Thoracic aorta (tissue), 2 donors: ENCODE data around the gene SSR1. TPM values are rescaled to one million over a fixed set of nuclear protein-coding genes. Genes with fewer than 3 reads are reported as not detected.

Experiments
- ATAC-seq: fragments of 150-250 bp; one replicate; pipeline ENCODE4 v1.8.0; 2017; ENCODE audit warnings: low read depth; ENCODE audit not compliant: insufficient number of reproducible peaks, low FRiP score
- DNase-seq: peaks from one replicate; pipeline ENCODE4 v3.0.0-alpha.2; 2020; ENCODE audit warnings: low spot score
- H3K27ac ChIP-seq, 2 donors: fragments of 200-600 bp; sonication (generic); 1 replicate in 1 of 2; 2 replicates in 1 of 2; pipeline ENCODE4 v1.5.1; 2016; ENCODE audit warnings: mild to moderate bottlenecking in 2 of 2, moderate library complexity in 2 of 2
- H3K27me3 ChIP-seq: fragments of 200-600 bp; sonication (generic); replicated peaks from 2 replicates; pipeline ENCODE4 v1.6.0; 2016; ENCODE audit warnings: mild to moderate bottlenecking; ENCODE audit not compliant: insufficient read depth
- H3K36me3 ChIP-seq: fragments of 200-600 bp; sonication (generic); one replicate; pipeline ENCODE4 v1.5.1; 2016
- H3K4me1 ChIP-seq, 2 donors: fragments of 200-600 bp; sonication (generic); 1 replicate in 1 of 2; 2 replicates in 1 of 2; pipeline versions ENCODE4 v1.5.1 to v1.6.0; 2016; ENCODE audit warnings: low read depth in 2 of 2, mild to moderate bottlenecking in 1 of 2; ENCODE audit not compliant: control insufficient read depth in 1 of 2
- H3K4me3 ChIP-seq: fragments of 200-600 bp; sonication (generic); 2 replicates; pipeline ENCODE4 v1.5.1; 2016; ENCODE audit warnings: mild to moderate bottlenecking
- H3K9me3 ChIP-seq: fragments of 200-600 bp; sonication (generic); 2 replicates; pipeline ENCODE4 v1.5.1; 2016
- total RNA-seq, 2 donors: library from RNA; depleted of rRNA; stranded (reverse); fragments of >200 nt; gene quantifications; one replicate each; pipeline versions ENCODE4 v1.1.0 to v1.2.3, GENCODE V29; 2016
- TF ChIP-seq, protein P1 (sequence below): fragments of 200-600 bp; sonication (generic); IDR thresholded peaks from one replicate; pipeline ENCODE4 v1.5.1; 2019; ENCODE audit warnings: antibody characterized with exemption

Gene SSR1
- total RNA-seq, 2 donors from 2014 or later: 56.6 to 59.4 TPM

- DNase-seq (no peak), ATAC-seq (no peak)
- TF ChIP-seq, protein P1, sequence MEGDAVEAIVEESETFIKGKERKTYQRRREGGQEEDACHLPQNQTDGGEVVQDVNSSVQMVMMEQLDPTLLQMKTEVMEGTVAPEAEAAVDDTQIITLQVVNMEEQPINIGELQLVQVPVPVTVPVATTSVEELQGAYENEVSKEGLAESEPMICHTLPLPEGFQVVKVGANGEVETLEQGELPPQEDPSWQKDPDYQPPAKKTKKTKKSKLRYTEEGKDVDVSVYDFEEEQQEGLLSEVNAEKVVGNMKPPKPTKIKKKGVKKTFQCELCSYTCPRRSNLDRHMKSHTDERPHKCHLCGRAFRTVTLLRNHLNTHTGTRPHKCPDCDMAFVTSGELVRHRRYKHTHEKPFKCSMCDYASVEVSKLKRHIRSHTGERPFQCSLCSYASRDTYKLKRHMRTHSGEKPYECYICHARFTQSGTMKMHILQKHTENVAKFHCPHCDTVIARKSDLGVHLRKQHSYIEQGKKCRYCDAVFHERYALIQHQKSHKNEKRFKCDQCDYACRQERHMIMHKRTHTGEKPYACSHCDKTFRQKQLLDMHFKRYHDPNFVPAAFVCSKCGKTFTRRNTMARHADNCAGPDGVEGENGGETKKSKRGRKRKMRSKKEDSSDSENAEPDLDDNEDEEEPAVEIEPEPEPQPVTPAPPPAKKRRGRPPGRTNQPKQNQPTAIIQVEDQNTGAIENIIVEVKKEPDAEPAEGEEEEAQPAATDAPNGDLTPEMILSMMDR: no peak
- peaks cover 0 to under 1% of the 10 kb centered on the region in 2 donors for H3K4me1 ChIP-seq
- H3K4me3 ChIP-seq: no peak overlapping the region
- H3K27ac ChIP-seq: peak overlapping the region in 1 of 2 donors; percentile 49
- H3K9me3 ChIP-seq: peaks cover 8% of the 10 kb centered on the region
- H3K27me3 ChIP-seq: no peaks in the 10 kb centered on the region
- H3K36me3 ChIP-seq: peaks cover 11% of the 10 kb centered on the region
Observed at GRCh38 chr6:7254980-7255835, 57.8 kb downstream of the SSR1 start.

DNA sequence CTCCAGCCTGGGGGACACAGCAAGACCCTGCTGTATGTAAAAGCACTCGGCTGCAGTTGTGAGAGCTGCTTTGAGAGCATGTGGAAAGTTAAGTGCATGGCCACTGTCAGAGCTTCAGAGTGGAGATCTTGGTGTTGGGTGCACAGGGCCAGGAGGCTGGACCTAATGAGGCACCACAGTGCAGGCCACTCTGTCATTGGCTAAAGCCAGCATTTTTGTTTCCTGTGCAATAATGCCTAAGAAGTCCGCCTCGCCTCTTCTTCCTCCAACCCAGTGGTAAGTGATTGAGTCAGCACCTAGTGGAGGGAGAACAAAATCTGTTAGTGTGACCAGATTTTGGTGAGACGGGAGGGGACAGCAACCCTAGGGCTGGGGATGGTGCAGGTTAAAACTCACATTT is 60.6 kb downstream of the SSR1 start:
- DNase-seq: no peak
- no peak for ATAC-seq
- peaks cover 8% of the 10 kb centered on the region for H3K9me3 ChIP-seq
- TF ChIP-seq, protein P1: no peak
- no peak overlapping the region for H3K27ac ChIP-seq
- H3K4me1 ChIP-seq: no peaks in the 10 kb centered on the region
- H3K27me3 ChIP-seq: no peaks in the 10 kb centered on the region
- H3K4me3 ChIP-seq: no peak overlapping the region
- H3K36me3 ChIP-seq: peaks cover 32% of the 10 kb centered on the region

GRCh38 chr6:7251646-7252260 is 61.2 kb downstream of the SSR1 start:
- TF ChIP-seq, protein P1: no peak
- no peak overlapping the region for H3K27ac ChIP-seq
- H3K4me1 ChIP-seq: no peaks in the 10 kb centered on the region
- no peaks in the 10 kb centered on the region for H3K27me3 ChIP-seq
- DNase-seq (no peak), ATAC-seq (no peak)
- no peak overlapping the region for H3K4me3 ChIP-seq
- peaks cover 38% of the 10 kb centered on the region for H3K36me3 ChIP-seq
- peaks cover 8% of the 10 kb centered on the region for H3K9me3 ChIP-seq

DNA sequence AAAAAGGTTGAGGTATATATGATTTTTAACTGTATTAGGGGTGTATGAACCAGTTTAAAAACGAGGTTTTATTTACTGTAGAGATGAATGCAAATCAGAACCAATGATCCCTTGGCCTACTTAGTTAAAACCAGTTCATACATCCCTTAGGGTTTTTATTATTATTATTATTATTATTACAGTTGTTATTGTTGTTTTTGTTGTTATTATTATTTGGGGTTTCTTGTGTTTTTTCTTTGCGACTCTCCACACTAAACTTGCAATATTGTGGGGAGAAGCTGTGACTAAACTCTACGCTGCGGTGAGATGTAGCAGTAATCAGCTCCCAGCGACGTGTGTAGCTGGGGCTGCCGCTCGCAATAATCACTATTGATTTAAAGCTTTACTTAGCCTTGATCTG is 62.2 kb downstream of the SSR1 start:
- H3K4me3 ChIP-seq: no peak overlapping the region
- H3K9me3 ChIP-seq: peaks cover 4% of the 10 kb centered on the region
- DNase-seq (no peak), ATAC-seq (no peak)
- no peaks in the 10 kb centered on the region for H3K4me1 ChIP-seq
- H3K27ac ChIP-seq: no peak overlapping the region
- peaks cover 48% of the 10 kb centered on the region for H3K36me3 ChIP-seq
- TF ChIP-seq, protein P1: no peak
- no peaks in the 10 kb centered on the region for H3K27me3 ChIP-seq

DNA sequence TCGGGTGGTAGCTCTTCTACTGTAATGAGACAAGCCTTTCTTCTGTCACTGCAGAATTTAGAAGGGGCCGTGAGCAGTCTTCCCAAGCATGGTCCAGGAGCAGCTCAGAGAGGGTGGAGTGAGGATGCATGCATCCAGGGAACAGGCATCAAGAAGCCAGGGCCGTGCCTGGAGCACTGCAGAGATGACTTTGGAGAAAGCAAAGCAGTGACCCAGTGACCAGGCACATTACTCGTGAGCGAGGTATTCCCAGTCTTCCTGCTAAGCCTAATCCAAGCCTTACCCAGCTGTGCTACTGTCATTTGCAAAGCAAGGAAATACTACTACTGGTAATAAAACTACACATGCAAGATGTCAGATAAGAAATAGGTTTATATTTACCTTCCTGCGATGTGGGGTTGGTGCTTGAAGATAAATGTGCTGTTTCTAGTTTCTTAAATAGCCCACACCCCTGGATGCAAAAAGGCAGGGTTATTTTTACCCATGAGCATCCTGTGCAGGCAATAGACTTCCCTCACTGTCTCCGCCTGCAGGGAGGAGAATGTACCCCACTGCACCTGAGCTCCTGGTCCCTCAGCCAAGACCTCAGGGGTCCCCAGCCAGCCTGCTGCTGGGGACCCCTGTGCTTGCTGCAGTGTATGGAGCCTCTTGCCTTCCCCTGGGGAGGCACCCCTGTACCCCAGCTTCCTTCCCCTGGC is 62.9 kb downstream of the SSR1 start:
- TF ChIP-seq, protein P1: no peak
- Histone ChIP-seq H3K4me3 (no peak overlapping the region), H3K36me3 (peaks cover 48% of the 10 kb centered on the region), H3K27me3 (no peaks in the 10 kb centered on the region), H3K9me3 (no peaks in the 10 kb centered on the region), H3K27ac (no peak overlapping the region), H3K4me1 (no peaks in the 10 kb centered on the region)
- no peak for ATAC-seq
- no peak for DNase-seq
